Germinal center (tissue), 1 donor: ENCODE data around the gene IFI27L2.
"Not testable (repeated sequence)": the region's sequence is repeated elsewhere in the genome, so short reads cannot be mapped to it uniquely, and the experiment has no call there.

Experiments
- DNase-seq: peaks from one replicate; pipeline ENCODE4 v3.0.0; 2012; ENCODE audit warnings: mixed read lengths, low spot score

The IFI27L2 gene, protein sequence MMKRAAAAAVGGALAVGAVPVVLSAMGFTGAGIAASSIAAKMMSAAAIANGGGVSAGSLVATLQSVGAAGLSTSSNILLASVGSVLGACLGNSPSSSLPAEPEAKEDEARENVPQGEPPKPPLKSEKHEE

DNA sequence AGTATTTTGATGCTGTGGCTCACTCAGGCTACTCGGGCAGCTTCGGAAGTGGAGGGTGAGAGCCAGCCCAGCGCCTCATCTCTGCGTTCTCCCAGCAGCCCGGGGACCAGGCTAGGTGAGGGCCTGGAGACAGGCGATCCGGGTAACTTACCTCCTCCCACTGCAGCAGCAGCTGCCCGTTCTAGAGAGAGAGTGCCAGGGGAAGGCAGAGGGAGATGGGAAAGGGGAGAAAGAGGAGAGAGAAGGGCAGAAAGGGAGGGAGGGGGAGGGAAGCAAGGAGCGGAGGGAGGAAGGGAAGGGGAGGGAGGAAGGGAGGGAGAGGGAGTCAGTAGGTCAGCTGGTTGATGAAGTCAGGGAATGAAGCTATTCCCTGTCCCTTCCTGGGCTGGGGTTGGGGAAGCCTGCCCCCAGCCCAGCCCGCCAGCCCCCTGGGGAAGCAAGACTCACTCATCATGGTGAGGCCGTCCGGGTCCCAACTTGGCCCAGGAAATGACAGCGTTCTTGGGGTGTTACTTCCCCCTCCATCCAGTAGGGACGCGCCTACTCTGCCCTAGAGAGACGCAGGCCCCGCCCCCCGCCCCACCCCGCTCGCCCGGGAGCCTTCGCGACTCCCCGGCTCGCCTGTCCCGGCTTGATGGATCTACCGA, at the start of gene IFI27L2:
TSS of gene IFI27L2 (minus strand) at position 494 of the 647 bp plus-strand sequence. CDS start at position 454, 40 bp downstream.
- DNase-seq: peak; percentile 93

DNA sequence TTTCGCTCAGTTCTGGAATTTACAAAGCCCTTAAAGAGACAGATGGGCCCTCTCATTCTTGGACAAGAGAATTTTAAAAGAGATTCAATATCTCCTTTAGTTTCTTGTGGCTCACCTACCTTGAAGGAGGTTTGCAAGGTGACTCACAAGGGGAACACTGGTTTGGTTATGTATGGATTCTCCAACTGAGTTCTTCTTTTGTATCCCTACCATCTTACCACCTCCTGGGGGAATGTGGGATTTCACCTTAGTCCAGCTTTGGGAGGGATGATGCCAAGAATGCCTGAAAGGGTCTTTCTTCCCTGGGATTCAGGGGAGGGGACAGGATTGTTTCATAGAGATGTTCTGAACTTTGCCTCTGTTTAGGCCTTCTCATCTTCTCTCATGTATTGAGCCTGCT, 48.4 kb upstream of the IFI27L2 start:
- DNase-seq: no peak

DNA sequence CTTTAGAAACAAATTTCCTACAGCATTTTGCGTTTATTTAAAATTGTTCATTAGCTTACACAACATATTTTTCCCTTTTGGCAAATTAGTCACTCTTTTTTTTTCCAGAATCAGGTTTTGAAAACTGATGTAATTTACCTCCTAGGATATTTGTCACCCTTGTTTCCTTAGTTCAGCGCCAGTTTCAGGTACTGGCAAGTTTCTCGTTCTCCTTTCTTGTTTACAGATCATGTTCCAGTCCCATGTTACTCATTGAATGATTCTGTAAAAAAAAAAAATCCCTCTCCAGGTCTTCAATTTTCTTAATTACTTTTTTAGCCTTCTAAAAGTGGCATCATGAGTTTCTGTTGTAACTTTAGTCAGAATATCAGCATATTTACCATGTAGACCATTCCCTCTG, 47.4 kb upstream of the IFI27L2 start:
- no peak for DNase-seq

DNA sequence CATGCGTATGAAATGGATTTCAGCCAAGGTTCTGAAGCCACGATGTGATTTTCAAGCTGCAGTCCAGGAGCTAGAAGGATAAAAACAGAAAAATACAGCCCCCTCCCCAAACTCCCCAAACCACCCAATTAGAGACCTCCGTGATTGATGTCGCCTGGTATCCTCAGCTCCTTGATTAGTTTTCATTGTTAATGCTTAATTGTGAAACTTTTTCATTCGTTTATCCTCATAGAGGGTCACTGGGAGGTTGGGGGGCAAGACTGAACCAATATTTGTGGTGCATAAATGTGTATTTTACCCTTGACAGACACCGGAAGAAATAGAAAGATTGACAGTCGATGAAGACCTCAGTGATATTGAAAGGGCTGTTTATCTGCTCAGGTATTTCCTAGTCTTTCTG, 46.3 kb upstream of the IFI27L2 start:
- no peak for DNase-seq

DNA sequence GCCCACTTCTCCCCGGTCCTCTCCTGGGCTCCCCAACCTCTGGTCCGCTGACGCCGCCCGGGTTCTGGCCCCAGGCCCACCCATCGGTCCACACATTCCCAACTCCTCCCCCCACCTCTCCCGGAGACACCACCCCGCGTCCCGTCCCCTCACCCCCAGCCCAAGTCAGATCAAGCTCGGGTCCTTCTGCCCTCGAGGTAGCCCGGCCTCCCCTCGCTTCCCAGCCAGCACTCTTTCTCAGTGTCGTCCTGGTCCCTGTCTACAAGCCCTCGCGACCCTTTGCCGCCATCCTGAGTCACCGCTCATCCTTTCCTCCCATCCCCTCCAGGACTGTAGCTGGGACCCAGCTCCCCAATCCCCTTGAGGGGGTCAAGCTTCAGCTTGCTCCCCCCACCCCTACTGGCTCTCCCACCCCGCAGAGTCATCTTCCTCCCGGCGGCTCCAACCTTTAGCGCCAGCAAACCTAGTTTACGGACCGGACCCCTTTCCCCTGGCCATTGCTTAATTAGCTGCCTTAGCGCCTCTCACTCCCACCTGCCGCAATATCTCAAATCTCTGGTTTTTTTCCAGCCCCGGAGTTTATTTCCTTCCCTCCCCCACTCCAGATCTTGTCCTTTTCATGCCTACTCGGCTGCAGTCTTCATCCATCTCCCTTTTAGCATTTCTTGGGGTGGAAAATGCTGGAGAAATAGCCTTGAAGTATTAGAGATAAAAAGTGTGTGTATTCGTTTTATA, 45.8 kb upstream of the IFI27L2 start:
- peak; percentile 6 for DNase-seq

DNA sequence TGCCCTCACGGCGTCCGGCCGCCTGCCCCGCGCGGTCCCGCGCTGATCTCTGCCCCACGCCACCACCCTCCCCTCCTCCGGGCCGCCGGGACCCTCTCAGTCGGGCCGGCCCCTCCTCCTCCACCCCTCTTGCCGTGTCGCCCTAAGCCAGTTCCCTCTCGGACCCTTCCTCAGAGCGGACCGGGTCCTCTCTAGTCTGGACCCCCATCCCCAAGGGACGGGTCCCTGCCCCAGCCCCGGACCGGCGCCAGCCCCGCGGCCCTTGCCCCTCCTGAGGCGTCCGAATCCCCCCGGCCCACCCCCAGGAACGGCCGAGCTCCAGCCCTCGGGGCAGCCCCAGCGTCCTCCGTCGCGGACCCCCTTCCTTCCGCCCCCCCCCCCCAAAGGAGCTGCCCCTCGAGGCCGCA, 45.2 kb upstream of the IFI27L2 start:
- DNase-seq: no peak

DNA sequence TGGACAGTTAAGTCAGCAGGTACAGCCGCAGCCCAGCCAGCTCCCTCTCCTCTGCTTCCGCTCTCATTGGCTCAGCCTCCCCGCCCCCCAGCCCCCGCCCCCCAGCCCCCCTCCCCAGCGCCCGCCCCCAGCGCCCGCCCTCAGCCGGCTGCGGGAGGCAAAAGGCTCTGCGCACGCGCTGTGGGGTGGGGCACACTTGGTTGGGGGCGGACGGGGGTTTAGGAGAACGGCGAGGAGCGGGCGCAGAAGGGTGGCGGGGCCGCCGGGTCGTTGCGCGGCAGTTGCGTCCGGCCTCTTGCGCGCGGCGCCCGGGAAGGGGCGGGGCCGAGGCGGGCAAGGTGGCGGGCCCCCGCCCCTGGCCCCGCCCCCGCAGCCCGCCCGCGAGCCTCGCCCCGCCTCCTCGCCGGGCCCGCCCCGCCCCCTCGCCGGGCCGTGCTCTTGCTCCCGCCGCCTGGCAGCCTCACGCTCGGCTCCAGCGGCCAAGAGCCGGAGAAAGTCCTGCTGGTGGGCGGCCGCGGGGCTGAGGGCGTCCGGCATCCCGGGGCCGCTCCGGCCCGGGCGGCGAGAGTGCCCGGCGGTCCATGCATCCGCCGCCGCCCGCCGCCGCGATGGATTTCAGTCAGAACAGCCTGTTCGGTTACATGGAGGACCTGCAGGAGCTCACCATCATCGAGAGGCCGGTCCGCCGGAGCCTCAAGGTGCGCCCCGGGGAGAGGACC, 44.6 kb upstream of the IFI27L2 start, which contains the start of gene PPP4R4:
TSS of gene PPP4R4 (plus strand) at position 438 of the 719 bp plus-strand sequence. CDS start at position 582, 144 bp downstream.
- peak; percentile 94 for DNase-seq

DNA sequence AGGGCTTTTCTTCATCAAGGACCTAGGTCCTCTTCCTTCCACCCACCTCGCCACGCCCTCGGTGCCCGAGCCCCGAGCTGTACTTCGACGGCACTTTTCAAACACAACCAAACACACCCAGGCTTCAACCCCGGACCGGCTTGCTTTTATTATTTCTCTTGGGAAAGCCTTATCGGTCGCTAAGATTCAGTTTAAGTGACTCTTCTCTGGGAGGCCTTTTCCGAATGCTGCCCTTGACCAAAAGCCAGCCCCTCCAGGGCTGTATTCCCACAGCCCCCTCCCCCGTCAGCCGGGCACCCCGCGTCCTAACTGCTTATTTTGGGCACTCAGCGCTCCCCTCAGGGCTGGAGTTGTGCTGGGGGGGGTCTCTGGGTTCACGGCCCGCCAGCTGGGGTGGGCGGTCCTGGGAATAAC, 44.1 kb upstream of the IFI27L2 start:
- DNase-seq: no peak

DNA sequence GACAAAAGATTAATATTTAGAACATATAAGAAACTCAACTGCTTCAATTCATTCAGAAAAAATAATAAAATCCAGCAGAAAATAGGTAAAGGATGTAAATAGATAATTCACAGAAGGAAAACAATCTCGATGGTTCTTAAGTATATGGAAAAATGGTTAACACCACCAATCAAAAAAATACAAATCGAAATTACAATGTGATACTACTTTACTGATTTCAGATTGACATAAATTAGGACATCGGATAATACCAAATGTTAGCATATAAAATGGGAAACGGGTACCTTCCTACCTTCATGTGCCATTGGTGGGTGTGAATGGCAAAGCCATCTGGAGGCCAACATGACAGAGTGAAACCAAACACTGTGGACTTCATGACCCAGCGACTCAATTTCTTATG, 43.1 kb upstream of the IFI27L2 start:
- DNase-seq: no peak

DNA sequence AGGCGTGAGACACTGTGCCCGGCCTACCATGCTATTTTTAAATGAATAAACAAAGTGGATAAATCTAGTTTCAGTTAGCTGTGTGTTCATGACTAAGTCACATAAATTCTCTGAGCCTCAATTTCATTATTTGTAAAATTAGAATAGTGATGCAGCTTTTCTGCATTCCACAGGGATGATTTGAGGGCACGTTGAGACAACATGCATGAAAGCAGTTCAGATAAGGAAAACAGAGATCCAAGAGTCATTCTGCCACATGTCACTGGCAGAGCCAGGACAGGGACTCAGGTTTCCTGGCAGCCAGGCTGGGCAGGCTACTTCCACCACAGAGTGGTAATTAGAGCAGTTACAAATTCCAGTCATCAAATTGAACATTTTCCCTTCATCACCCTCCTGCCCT, 41.8 kb upstream of the IFI27L2 start:
- no peak for DNase-seq

DNA sequence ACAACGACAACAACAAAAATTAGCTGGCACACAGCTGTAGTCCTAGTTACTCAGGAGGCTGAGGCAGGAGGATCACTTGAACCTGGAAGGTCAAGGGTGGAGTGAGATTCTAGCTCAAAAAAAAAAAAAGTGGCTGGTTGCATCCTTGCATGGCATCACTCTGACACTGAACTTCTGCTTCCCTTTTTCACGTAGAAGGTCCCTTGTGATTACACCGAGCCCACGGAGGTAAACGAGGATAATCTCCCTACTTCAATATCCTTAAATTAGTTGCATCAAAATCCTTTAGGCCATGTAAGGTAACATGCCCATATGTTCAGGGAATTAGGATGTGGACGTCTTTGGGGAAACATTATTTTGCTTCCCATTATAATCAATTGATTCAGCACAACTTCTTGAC, 40.7 kb upstream of the IFI27L2 start:
- DNase-seq: no peak

DNA sequence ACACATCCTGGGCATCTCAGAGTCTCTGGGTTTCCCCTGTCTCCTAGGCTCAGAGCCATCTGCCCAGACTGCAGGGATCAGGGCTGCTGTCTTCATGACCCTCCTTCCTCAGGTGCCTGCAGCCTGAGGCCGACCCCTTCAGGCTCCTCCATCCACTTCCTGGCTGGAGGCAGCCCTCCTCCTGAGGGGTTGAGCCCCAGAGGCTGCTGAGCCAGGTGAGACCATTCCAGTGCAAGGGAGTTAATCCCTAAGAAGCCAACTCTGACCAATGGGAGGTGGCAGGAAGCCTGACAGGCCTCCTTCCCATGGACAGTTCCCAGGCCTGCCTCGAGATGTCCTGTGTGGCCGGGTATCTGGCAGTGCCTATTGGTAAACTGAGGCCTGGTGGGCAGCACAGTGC, 36.3 kb upstream of the IFI27L2 start:
- DNase-seq: no peak

DNA sequence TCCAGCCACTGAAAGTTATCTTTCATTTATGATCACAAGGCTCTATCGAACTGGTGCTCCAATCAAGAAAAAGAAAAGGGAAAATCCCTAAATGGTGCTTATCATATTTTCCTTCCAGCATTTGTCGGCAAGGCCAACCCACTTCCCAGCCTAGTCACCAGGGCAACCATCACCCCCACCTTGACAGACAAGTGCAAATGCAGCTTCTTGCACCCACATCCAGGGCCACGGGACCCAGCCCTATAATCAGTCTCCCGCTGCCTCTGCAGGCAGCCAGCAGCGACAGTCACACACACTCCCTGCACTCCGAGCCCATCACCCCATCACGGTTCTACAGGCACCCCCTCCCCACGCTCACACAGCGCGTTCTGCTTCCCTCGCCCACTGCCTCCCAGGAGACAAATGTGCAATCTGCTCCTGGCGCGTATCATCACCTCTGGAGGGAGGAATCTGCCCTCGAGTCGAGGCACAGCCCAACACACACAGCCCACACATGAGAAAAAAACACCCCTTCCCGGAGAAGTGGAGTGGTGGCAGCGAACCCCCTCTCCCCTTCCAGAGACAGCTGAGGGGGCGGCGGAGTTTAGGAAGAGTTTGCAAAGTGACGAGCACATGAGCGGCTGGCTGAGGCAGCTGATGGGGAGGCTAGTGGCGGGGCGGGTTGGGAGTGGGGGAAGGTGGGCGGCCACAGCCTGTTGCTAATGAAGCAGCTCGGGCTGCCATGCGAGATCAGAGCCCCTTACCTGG, 35.5 kb upstream of the IFI27L2 start:
- no peak for DNase-seq

DNA sequence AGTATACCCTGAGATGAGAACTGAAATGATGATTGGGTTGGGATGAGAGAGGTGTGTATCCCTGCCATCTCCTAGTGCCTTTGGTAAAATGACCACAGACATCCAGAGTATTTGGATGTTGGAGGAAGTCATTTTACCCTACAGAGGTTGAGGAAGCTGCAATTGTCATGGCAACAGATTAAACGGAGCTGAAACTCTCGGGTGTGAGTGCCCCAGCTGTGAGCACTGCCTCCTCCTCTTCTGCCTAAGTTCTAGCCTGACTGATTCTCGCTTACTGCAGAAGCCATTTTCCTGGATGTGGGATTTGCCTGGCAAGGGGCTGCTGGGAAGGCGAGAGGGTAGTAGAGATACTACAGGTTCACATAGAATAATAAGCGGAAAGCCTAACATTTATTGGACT, 34.4 kb upstream of the IFI27L2 start:
- no peak for DNase-seq

DNA sequence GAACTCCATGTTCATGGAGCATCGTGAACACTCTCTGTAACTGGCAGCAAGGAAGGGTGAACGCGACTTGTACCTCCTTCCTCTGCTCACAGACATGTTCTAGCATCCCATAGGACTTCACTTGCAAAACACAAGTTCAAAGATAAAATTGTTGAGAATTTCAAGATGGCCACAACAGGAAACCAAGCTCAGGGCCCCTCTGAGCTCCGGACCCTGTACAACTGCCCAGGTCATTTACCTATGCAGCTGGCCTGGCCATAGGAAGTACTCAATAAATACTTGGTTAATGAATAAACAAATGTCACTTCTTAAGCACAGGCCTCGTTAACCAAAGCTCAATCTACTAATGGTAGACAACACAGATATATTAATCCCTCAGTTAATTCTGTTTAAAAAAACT, 33.1 kb upstream of the IFI27L2 start:
- DNase-seq: no peak

DNA sequence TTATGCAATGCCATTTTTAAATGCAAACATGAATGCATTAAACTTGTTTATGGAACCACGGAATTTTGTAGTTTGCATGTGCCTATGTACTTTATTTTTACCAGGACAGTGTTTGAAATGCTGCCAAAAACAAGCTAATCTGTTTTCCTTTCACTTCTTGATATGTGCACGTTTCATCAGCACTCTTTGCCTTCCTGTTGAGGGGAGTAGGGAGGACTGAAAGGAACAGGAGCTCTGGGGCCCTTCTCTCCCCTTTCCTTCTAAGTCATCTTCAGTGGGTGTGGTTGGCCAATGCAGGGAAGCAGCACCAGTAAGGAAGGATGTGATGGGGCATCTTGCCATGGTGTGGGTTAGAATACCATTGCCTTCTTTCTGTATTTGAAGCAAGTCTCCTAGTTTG, 32.6 kb upstream of the IFI27L2 start:
- DNase-seq: no peak

DNA sequence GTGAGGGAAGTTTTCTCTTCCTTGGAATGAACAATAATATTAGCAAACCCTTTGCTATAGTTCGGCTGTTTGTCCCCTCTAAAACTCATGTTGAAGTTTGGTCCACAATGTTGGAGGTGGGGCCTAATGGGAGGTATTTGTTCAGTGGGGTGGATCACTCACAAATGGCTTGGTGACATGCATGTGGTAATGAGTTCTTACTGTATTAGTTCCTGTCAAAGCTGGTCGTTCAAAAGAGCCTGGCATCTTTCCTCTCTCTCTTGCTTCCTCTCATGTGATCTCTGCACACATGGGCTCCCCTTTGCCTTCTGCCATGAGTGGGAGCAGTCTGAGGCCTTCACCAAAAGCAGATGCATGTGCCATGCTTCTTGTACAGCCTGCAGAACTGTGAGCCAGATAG, 31.7 kb upstream of the IFI27L2 start:
- DNase-seq: no peak

DNA sequence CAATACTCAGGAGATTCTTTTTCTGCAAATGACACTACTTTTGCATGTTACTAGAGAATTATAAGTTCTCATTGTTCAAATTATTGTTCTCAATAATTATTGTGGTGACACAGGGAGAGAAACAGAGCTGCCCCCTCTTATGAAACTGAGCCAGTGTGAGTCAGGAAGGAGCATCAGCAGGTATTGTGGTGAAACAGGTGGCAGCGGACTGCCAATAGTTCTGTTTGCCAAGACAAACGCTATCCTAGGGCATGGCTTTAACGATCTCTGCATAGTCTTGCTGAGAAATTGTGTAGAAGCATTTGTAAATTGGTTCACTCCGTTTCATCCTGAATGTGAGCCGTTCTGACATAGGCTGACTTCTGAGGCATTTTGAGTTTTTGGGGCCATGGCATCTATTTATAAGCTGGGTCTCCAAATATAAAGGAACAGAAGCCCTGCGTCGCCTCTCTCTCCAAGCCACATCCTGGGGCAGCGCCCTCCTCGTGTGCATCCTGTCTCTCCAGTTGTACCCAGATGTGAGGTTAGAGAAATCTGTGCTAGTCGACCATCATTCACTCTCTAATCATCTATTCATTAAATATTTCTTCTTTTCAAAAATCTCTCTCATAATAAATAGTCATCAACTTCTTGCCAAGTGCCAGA, 29.0 kb upstream of the IFI27L2 start:
- DNase-seq: no peak

DNA sequence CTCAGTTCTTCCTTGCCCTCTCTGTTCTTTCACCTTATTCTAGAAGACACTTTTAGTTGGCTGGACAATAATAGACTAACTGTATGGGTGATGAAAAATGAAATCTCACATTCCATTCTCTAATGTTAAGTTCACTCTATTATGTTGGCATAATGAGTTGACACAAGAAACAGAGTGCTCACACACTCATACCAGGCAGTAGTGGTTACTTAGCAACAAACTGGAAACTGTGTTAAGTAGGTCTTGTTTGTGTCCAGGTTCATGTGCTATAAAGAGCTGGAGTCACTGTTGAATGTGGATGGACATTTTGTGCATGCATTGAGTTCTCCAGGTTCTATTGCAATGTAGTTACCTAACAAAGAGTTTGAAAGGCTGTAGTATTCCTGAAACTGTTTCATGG, 27.8 kb upstream of the IFI27L2 start:
- no peak for DNase-seq

DNA sequence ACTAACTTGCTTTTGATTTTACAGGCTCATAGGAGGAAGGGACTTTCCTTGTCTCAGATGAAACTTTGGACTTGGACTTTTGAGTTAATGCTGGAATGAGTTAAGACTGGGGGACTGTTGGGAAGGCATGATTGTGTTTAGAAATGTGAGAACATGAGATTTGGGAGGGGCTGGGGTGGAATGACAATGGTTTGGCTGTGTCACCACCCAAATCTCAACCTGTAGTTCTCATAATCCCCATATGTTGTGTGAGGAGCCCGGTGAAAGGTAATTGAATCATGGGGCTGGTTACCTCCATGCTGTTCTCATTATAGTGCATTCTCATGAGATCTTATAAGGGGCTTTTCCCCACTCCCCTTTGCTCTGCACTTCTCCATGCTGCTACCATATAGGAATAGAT, 26.7 kb upstream of the IFI27L2 start:
- not testable (repeated sequence) for DNase-seq

DNA sequence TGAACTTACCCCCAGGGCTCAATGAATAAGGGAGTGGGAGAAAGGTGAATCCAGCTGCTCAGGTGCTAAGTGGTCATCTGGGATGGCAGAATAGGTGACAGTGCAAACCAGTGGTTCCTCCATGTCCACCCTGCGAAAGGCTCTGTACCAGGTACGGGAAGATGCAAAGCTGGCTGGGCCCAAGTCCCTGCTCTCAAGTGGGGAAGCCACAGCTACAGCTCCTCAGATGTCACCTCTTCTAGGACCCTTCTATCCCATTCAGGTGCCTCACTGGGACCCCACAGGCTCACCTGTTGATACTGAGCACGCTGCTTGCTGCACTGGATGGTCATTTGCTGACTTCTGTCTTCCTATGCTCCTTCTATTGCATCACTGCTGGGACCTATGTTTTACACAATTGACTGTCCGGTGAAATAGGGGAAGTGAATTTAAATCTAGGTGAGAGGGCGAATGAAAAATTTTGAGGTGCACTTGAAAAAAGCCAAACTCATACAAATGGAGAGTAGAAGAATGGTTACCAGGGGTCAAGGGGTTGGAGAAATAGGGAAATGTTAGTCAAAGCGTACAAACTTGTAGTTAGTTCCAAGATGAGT, 24.4 kb upstream of the IFI27L2 start:
- DNase-seq: no peak
